H9 (cell line): ENCODE data around the gene NKX6-2. TPM values are rescaled to one million over a fixed set of nuclear protein-coding genes. Genes with fewer than 3 reads are reported as not detected.
A peak's percentile ranks its signal among the peaks of the same experiment; 100 is the strongest.

Source experiments
- DNase-seq: peaks from one replicate; pipeline ENCODE4 v3.0.0-alpha.2; 2017
- H2AFZ ChIP-seq: one replicate; pipeline ENCODE4 v1.6.1; 2013; ENCODE audit warnings: mild to moderate bottlenecking, low read length, control low read depth, moderate library complexity
- H2AK5ac ChIP-seq: 2 replicates; pipeline ENCODE4 v1.6.1; 2013; ENCODE audit warnings: low read length, control low read depth, mixed read lengths; ENCODE audit not compliant: insufficient read length
- H2BK120ac ChIP-seq: one replicate; pipeline ENCODE4 v1.6.1; 2013; ENCODE audit warnings: low read depth, mild to moderate bottlenecking, low read length, control low read depth, inconsistent platforms; ENCODE audit not compliant: poor library complexity, severe bottlenecking
- H2BK12ac ChIP-seq: 2 replicates; pipeline ENCODE4 v1.6.1; 2013; ENCODE audit warnings: low read length, control low read depth, mixed read lengths, low read depth; ENCODE audit not compliant: insufficient read length
- H2BK15ac ChIP-seq: 2 replicates; pipeline ENCODE4 v1.6.1; 2013; ENCODE audit warnings: low read depth, low read length, control low read depth
- H2BK20ac ChIP-seq: one replicate; pipeline ENCODE4 v1.6.1; 2013; ENCODE audit warnings: low read depth, mild to moderate bottlenecking, low read length, control low read depth, inconsistent platforms; ENCODE audit not compliant: poor library complexity, severe bottlenecking
- H2BK5ac ChIP-seq: 2 replicates; pipeline ENCODE4 v1.6.1; 2013; ENCODE audit warnings: low read length, control low read depth, mixed read lengths; ENCODE audit not compliant: insufficient read length
- H3K14ac ChIP-seq: 2 replicates; pipeline ENCODE4 v1.6.1; 2013; ENCODE audit warnings: low read length, control low read depth; ENCODE audit not compliant: insufficient read depth
- H3K18ac ChIP-seq: 2 replicates; pipeline ENCODE4 v1.6.1; 2013; ENCODE audit warnings: low read depth, mild to moderate bottlenecking, mixed read lengths, low read length, control low read depth; ENCODE audit not compliant: insufficient read length
- H3K23ac ChIP-seq: 2 replicates; pipeline ENCODE4 v1.6.1; 2013; ENCODE audit warnings: low read length, control low read depth, mixed read lengths, low read depth; ENCODE audit not compliant: insufficient read length
- H3K23me2 ChIP-seq: 2 replicates; pipeline ENCODE4 v1.6.1; 2013; ENCODE audit warnings: low read depth, mild to moderate bottlenecking, mixed read lengths, low read length, control low read depth; ENCODE audit not compliant: insufficient read length, poor library complexity, severe bottlenecking
- H3K27ac ChIP-seq: 2 replicates; pipeline ENCODE4 v1.5.1; 2013; ENCODE audit warnings: low read length, control low read depth, mixed read lengths, low read depth; ENCODE audit not compliant: insufficient read length
- H3K27me3 ChIP-seq: 2 replicates; pipeline ENCODE4 v1.6.1; 2013; ENCODE audit warnings: low read length, control low read depth, inconsistent platforms; ENCODE audit not compliant: insufficient read depth
- H3K4ac ChIP-seq: 2 replicates; pipeline ENCODE4 v1.6.1; 2013; ENCODE audit warnings: low read depth, mild to moderate bottlenecking, control low read depth, inconsistent platforms, low read length, moderate library complexity
- H3K4me1 ChIP-seq: 2 replicates; pipeline ENCODE4 v1.6.1; 2013; ENCODE audit warnings: low read length, control low read depth, inconsistent platforms; ENCODE audit not compliant: insufficient read depth
- H3K4me2 ChIP-seq: 2 replicates; pipeline ENCODE4 v1.6.1; 2013; ENCODE audit warnings: low read length, control low read depth, mixed read lengths; ENCODE audit not compliant: insufficient read length, insufficient read depth
- H3K56ac ChIP-seq: 2 replicates; pipeline ENCODE4 v1.6.1; 2013; ENCODE audit warnings: low read depth, mild to moderate bottlenecking, mixed read lengths, low read length, control low read depth; ENCODE audit not compliant: insufficient read length
- H3K79me1 ChIP-seq: 2 replicates; pipeline ENCODE4 v1.6.1; 2013; ENCODE audit warnings: low read depth, mild to moderate bottlenecking, moderate library complexity, low read length, control low read depth, inconsistent platforms; ENCODE audit not compliant: insufficient read depth, poor library complexity, severe bottlenecking
- H3K79me2 ChIP-seq: 2 replicates; pipeline ENCODE4 v1.6.1; 2013; ENCODE audit warnings: low read length, control low read depth, inconsistent platforms; ENCODE audit not compliant: insufficient read depth
- H3K9ac ChIP-seq: 2 replicates; pipeline ENCODE4 v1.6.1; 2013; ENCODE audit warnings: low read length, control low read depth, mixed read lengths; ENCODE audit not compliant: insufficient read length; ENCODE audit errors: extremely low read depth
- H3K9me3 ChIP-seq: one replicate; pipeline ENCODE4 v1.6.1; 2013; ENCODE audit warnings: low read depth, low read length, inconsistent platforms; ENCODE audit not compliant: control insufficient read depth
- H3T11ph ChIP-seq: one replicate; pipeline ENCODE4 v1.6.1; 2013; ENCODE audit warnings: mild to moderate bottlenecking, low read length, control low read depth, inconsistent platforms
- H4K20me1 ChIP-seq: one replicate; pipeline ENCODE4 v1.6.1; 2013; ENCODE audit not compliant: control insufficient read depth, insufficient read length, insufficient read depth
- H4K5ac ChIP-seq: 2 replicates; pipeline ENCODE4 v1.6.1; 2013; ENCODE audit warnings: low read depth, mild to moderate bottlenecking, mixed read lengths, low read length, control low read depth; ENCODE audit not compliant: insufficient read length
- H4K8ac ChIP-seq: replicated peaks from 2 replicates; pipeline ENCODE4 v1.6.1; 2013; ENCODE audit warnings: low read length, control low read depth, mixed read lengths, low read depth; ENCODE audit not compliant: insufficient read length
- H4K91ac ChIP-seq: 2 replicates; pipeline ENCODE4 v1.6.1; 2013; ENCODE audit warnings: low read depth, mild to moderate bottlenecking, moderate library complexity, mixed read lengths, low read length, control low read depth; ENCODE audit not compliant: insufficient read length
- H3K27ac Mint-ChIP-seq, 3 experiments: 2 replicates in 2 of 3; 3 replicates in 1 of 3; pipeline ENCODE4 v1.8.0; 2020 to 2021; ENCODE audit warnings: mixed read lengths in 3 of 3, mild to moderate bottlenecking in 1 of 3, moderate library complexity in 1 of 3
- H3K27me3 Mint-ChIP-seq: 2 replicates; pipeline ENCODE4 v1.8.0; 2021; ENCODE audit warnings: low read depth, mild to moderate bottlenecking, moderate library complexity, mixed read lengths
- H3K36me3 Mint-ChIP-seq, 3 experiments: 2 replicates in 2 of 3; 3 replicates in 1 of 3; pipeline ENCODE4 v1.8.0; 2020 to 2021; ENCODE audit warnings: low read depth in 3 of 3, mixed read lengths in 3 of 3; ENCODE audit not compliant: insufficient read depth in 1 of 3
- H3K4me1 Mint-ChIP-seq, 2 experiments: 2 replicates each; pipeline ENCODE4 v1.8.0; 2020; ENCODE audit warnings: mixed read lengths in 2 of 2
- H3K4me3 Mint-ChIP-seq, 2 experiments: 2 replicates in 1 of 2; 3 replicates in 1 of 2; pipeline ENCODE4 v1.8.0; 2020 to 2021; ENCODE audit warnings: mild to moderate bottlenecking in 2 of 2, mixed read lengths in 2 of 2, moderate library complexity in 1 of 2
- H3K9me3 Mint-ChIP-seq, 2 experiments: 2 replicates in 1 of 2; 3 replicates in 1 of 2; pipeline ENCODE4 v1.8.0; 2020; ENCODE audit warnings: mild to moderate bottlenecking in 2 of 2, mixed read lengths in 2 of 2, moderate library complexity in 1 of 2
- CTCF ChIP-seq: fragments of 200-600 bp; sonication (generic); conservative IDR thresholded peaks from 3 replicates; pipeline ENCODE4 v1.8.0; 2021; ENCODE audit warnings: antibody characterized with exemption, mild to moderate bottlenecking
- WGBS: extraction: QIAGEN DNeasy Blood & Tissue Kit; methylation state at CpG from one replicate; pipeline ENCODE4 v1.1.7; 2013; ENCODE audit warnings: missing lambda C conversion rate, low lambda C conversion rate, mixed read lengths; ENCODE audit not compliant: insufficient read length; ENCODE audit errors: extremely low coverage; 5-methylcytosine and 5-hydroxymethylcytosine counted together
- long read RNA-seq: library from polyadenylated mRNA; unstranded; transcript quantifications from one replicate; pipeline ENCODE4 v2.0.0, GENCODE V29; 2020
- total RNA-seq: library from RNA; stranded (reverse); gene quantifications from 2 replicates; pipeline ENCODE4 v1.2.1, GENCODE V29; 2021

Gene NKX6-2
- total RNA-seq, result 0.13 TPM in 2 replicates
- long read RNA-seq, result 0 reads

GRCh38 chr10:132785723-132786475 is at the start of gene NKX6-2:
TSS of gene NKX6-2 (minus strand) at chr10:132786147. CDS start at chr10:132785948, 199 bp downstream.
- no peak within 1 kb of the TSS for H3K4ac ChIP-seq
- no peak within 1 kb of the TSS for H3K14ac ChIP-seq
- no CpG with 5 or more reads among the region's 119 CpGs for WGBS
- no peak within 1 kb of the TSS for H3K18ac ChIP-seq
- no peak within 1 kb of the TSS for H3K9ac ChIP-seq
- 0 out of 2 replicates have a peak, but pooled peaks cover 3% of the 10 kb centered on the region for H3K4me1 ChIP-seq
- peak within 1 kb of the TSS in 1 of 2 experiments; percentile 67; a peak in 4 of 5 replicates for H3K4me3 Mint-ChIP-seq
- H3K27me3 ChIP-seq, result peaks cover 76% of the 10 kb centered on the region
- H3K9me3 ChIP-seq, result no peaks in the 10 kb centered on the region
- peaks cover 7% of the 10 kb centered on the region for H3K23me2 ChIP-seq
- H2BK120ac ChIP-seq, result no peak within 1 kb of the TSS
- peaks cover 14 to 18% of the 10 kb centered on the region in 2 experiments for H3K4me1 Mint-ChIP-seq
- H3T11ph ChIP-seq, result no peak within 1 kb of the TSS
- no peak within 1 kb of the TSS for H2BK15ac ChIP-seq
- no peak within 1 kb of the TSS for H2BK12ac ChIP-seq
- H3K56ac ChIP-seq, result no peak within 1 kb of the TSS
- no peak for TF ChIP-seq CTCF
- H2BK5ac ChIP-seq, result no peak within 1 kb of the TSS
- H4K20me1 ChIP-seq, result no peaks in the 10 kb centered on the region
- no peak within 1 kb of the TSS for H4K91ac ChIP-seq
- peaks cover 0 to 3% (median 0%) of the 10 kb centered on the region in 3 experiments; a peak in 3 of 7 replicates for H3K36me3 Mint-ChIP-seq
- H4K5ac ChIP-seq, result no peak within 1 kb of the TSS
- H2BK20ac ChIP-seq, result no peak within 1 kb of the TSS
- no peak within 1 kb of the TSS for H3K4me2 ChIP-seq
- no peak within 1 kb of the TSS for H4K8ac ChIP-seq
- no peak within 1 kb of the TSS for H2AK5ac ChIP-seq
- no peaks in the 10 kb centered on the region for H3K9me3 Mint-ChIP-seq
- H3K79me2 ChIP-seq, result no peaks in the 10 kb centered on the region
- DNase-seq, result no peak
- H3K23ac ChIP-seq, result no peak within 1 kb of the TSS
- no peaks in the 10 kb centered on the region for H3K79me1 ChIP-seq
- H3K27ac ChIP-seq, result no peak within 1 kb of the TSS
- H2AFZ ChIP-seq, result no peak within 1 kb of the TSS
- peaks cover 89% of the 10 kb centered on the region for H3K27me3 Mint-ChIP-seq
- no peak within 1 kb of the TSS for H3K27ac Mint-ChIP-seq
